ENCODE data around the gene CCDC85C. TPM values are rescaled to one million over a fixed set of nuclear protein-coding genes. Genes with fewer than 3 reads are reported as not detected.

Gene CCDC85C
- total and polyA plus RNA-seq, 2 of the 8 experiments (the other 6 are each of a cell fraction or from before 2014, with no cell fraction given) = 16.8 to 35.8 TPM

DNA sequence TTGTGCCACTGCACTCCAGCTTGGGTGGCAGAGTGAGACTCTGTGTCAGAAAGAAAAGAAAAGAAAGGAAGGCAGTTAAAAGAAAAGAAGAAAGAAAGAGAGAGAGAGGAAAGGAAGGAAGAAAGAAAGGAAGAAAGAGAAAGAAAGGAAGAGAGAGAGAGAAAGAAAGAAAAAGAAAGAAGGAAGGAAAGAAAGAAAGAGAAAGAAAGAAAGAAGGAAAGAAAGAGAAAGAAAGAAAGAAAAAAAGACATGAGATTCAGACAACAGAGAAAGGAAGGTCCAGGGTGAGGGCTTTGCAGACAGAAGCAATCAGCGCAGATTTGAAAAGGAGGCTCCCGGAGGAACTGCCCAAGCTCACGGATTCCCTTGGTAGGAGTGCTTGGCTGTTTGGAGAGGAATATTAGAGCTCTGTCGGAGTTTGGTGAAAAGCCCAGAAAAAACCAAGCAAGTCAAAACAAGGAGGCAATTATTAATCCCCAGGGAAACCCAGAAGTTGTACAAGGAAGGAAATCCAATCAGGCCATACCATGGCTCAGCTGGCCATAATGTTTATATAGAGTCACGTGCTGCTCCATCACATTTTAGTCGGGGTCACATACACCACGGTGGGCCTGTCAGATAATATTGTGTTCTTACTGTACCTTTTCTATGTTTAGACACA is 11.6 kb upstream of the CCDC85C start:
- Histone ChIP-seq H4K8ac (ENCODE audit: extremely low read depth, insufficient read depth, low read length) (no peak overlapping the region; the same call in 1 of the 2 replicates), H3K27ac (ENCODE audit: low read depth, low read length) (no peak overlapping the region), H4K91ac (replicated peaks; ENCODE audit: insufficient read length, low read length) (no peak overlapping the region), H2AFZ (ENCODE audit: low read length) (no peak overlapping the region), H2AK5ac (ENCODE audit: low read depth, low read length) (no peak overlapping the region), H4K20me1 (replicated peaks in 1 of 2; ENCODE audit: control insufficient read depth in 1 of 2, insufficient read depth in 2 of 2, low read length in 2 of 2) (no peaks in the 10 kb centered on the region), H3K4me1 (replicated peaks in 1 of 4; ENCODE audit: control insufficient read depth in 3 of 4, insufficient read depth in 4 of 4, low read length in 3 of 4) (peaks cover 0 to 8% (median 0%) of the 10 kb centered on the region in 4 experiments; a peak in 2 of 7 replicates), H2BK20ac (ENCODE audit: low read length) (no peak overlapping the region), H3K79me1 (ENCODE audit: low read depth, low read length) (no peaks in the 10 kb centered on the region), H3K9ac (replicated peaks in 1 of 4; ENCODE audit: extremely low read depth in 1 of 4, low read depth in 3 of 4, low read length in 3 of 4) (no peak overlapping the region), H3K4ac (replicated peaks; ENCODE audit: insufficient read length, low read depth, low read length) (no peak overlapping the region), H3K14ac (ENCODE audit: insufficient read length) (no peak overlapping the region), H3K4me3 (ENCODE audit: extremely low read depth in 1 of 4, insufficient read depth in 2 of 4, low read depth in 3 of 4, low read length in 4 of 4) (no peak overlapping the region), H3K23me2 (ENCODE audit: low read depth, low read length) (0 out of 2 replicates have a peak, but pooled peaks cover 2% of the 10 kb centered on the region), H3K56ac (replicated peaks; ENCODE audit: insufficient read length, low read depth, low read length) (no peak overlapping the region), H3K23ac (ENCODE audit: insufficient read length) (no peak overlapping the region), H3K27me3 (replicated peaks in 1 of 4; ENCODE audit: control insufficient read depth in 3 of 4, extremely low read depth in 1 of 4, insufficient read depth in 3 of 4, low read length in 3 of 4) (no peaks in the 10 kb centered on the region), H3K18ac (ENCODE audit: extremely low read depth, low read length) (no peak overlapping the region), H2BK120ac (replicated peaks; ENCODE audit: low read depth, low read length) (no peak overlapping the region), H2BK5ac (ENCODE audit: low read depth, low read length) (no peak overlapping the region), H3K9me3 (ENCODE audit: insufficient read depth in 2 of 2, low read depth in 1 of 2, low read length in 1 of 2) (no peaks in the 10 kb centered on the region), H3K79me2 (ENCODE audit: control insufficient read depth in 1 of 2, insufficient read depth in 2 of 2, low read length in 2 of 2) (no peaks in the 10 kb centered on the region), H3K36me3 (ENCODE audit: control insufficient read depth in 2 of 4, insufficient read depth in 4 of 4, low read length in 3 of 4) (no peaks in the 10 kb centered on the region), H4K5ac (ENCODE audit: insufficient read length, low read depth, low read length) (no peak overlapping the region), H2BK12ac (ENCODE audit: low read depth, low read length) (no peak overlapping the region), H3K4me2 (ENCODE audit: insufficient read depth in 1 of 2, low read depth in 2 of 2, low read length in 2 of 2) (no peak overlapping the region), H2BK15ac (ENCODE audit: low read length) (no peak overlapping the region)
- POLR2A ChIA-PET (ENCODE audit: partially characterized antibody) = interaction anchor here (0.6 to 2.0 kb wide), 4 partner anchors 11 to 355 kb away, joined by 3 to 6 read pairs (median 4); no protein-coding TSS in a partner anchor
- DNase-seq (ENCODE audit: low read depth in 1 of 2, low spot score in 2 of 2) (no peak), FAIRE-seq (no peak)
- CTCF ChIA-PET (ENCODE audit: partially characterized antibody) = interaction anchor here (0.7 to 6.0 kb wide), 6 partner anchors 8 to 90 kb away, joined by 3 to 37 read pairs (median 6); no protein-coding TSS in a partner anchor
- 93% methylated on average over 7 of the region's 7 CpGs; no CpG with 5 or more reads in 1 of the 2 experiments for WGBS, 2 experiments (ENCODE audit: extremely low coverage in 1 of 2, insufficient coverage in 1 of 2, insufficient read length in 1 of 2, insufficient replicate concordance in 2 of 2, low coverage in 1 of 2, low lambda C conversion rate in 2 of 2, missing lambda C conversion rate in 1 of 2)
- TF ChIP-seq KDM4A (IDR thresholded peaks at IDR 0.05; ENCODE audit: low read depth, low read length, severe bottlenecking) = no peak

Data from H1 (cell line).